ENCODE measurements around the gene CCDC197.

CCDC197 gene

GRCh38 chr14:94045101-94045500, 48.0 kb downstream of the CCDC197 start:
- DNase-seq: no peak

- DNase-seq: no peak
Measured at GRCh38 chr14:94045563-94046345, 48.7 kb downstream of the CCDC197 start.

GRCh38 chr14:94046696-94047250, 49.7 kb downstream of the CCDC197 start:
- DNase-seq: no peak

GRCh38 chr14:94047581-94047980, 50.5 kb downstream of the CCDC197 start:
- no peak for DNase-seq

DNA sequence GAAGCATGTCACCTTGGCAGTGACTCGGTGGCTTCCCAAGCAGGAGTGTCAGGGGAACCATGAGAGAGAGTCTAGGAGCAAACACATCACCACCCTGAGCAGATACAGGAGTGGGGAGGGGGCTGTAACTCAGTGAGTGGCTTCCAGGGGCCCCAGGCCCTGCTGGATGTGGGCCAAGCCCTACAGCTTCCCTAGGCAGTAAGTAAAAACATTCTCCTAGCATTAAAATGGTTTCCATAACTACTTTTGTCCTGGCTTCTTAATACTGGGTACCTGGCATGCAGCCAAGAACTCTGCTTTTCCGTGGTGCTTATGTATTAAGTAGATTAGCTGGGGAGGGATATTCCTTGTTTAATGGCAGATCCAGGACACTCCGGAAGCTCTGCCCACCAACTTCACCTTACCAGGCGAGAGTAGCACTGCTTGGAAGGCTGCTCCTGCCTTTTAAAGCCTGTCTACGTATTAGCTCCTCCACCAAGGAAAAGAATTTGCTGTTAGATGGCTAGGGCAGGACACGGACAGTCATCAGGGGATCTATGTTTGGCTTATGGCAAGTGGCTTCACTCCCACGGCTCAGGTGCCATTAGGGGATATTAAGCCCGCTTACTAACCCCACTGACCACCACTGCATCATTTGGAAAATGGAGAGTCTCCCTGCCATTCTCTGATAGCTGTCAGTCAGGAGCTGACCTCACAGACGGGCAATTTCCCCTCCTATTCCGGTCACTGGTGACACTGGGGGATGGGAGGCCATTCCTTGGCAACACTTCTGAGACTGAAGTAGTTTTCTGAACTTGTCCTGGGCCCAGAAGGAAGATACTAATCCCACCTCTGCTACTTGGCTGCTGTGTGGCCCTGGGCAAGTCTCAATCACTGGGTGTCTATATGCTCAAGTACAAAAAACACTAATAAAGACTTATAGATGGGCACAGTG, 51.9 kb downstream of the CCDC197 start:
- no peak for DNase-seq

- no peak for DNase-seq
Measured at GRCh38 chr14:94049625-94050023, 52.5 kb downstream of the CCDC197 start.

DNA sequence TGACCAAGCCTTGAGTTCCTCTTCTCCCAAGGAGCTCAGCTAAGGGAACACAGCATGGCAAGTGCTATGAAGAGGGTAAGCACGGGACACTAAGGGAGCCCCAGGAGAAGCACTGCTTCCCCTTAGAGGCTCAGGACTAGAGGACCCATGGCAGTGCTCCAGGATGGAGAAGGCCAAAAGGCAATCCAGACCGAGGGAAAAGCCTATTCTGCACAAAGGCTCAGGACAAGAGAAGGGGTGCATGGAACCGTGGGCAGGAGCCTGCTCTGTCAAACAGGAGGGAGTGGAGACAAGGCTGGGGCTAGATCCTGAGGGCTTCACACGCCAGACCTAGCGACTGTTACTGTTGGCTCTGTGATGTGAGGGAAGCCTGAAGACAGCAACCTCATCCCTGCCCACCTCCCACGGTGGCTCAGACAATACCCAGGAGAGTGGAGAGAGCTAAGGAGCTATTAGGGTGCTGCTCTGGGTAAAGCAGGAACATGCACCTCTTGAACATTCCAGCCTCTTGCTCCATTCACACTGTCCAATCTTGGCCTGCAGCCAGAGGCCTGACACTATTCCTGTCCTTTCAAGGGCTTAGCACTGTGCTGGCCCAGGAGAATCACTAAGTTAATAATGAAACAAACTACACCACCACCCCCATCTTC, 53.3 kb downstream of the CCDC197 start:
- DNase-seq: no peak

DNA sequence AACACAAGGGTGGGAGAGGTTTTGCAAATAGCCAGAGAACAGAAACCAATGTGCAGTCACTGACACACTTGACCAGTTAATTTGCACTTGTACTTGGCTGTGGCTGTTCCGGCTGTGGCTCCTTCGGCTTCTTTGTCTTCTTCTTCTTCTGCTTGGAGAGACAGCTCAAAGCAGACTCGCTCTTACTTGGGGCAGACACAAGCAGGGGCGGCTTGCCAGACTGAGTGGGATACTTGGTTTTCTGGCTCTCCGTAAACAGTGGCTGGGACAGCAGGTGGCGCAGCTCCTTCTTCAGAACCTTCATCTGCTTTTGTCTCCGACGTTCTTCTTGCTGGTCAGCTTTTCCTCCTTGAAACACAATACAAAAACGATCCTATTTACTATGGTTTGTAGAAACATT, 54.0 kb downstream of the CCDC197 start:
- no peak for DNase-seq

- no peak for DNase-seq
Measured at GRCh38 chr14:94051779-94052178, 54.7 kb downstream of the CCDC197 start.

DNA sequence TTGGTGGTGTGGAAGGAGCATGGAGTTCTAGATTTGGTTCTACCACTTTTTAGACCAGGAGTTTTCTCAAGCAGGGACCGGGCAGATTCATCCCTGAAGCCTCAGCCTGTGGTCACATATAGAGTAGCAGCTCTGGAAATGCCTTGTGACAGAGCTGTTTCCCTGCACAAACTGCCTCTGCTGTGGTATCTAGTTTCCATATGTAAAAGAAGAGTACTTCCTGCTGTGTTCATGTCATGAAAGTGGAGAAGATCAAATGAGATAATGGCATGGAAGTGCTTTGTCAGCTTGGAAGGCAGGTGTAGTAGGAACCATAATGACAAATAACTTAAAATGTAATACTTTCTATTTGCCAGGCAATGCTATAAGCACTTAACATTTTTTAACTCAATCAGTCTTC, 55.1 kb downstream of the CCDC197 start:
- no peak for DNase-seq

DNA sequence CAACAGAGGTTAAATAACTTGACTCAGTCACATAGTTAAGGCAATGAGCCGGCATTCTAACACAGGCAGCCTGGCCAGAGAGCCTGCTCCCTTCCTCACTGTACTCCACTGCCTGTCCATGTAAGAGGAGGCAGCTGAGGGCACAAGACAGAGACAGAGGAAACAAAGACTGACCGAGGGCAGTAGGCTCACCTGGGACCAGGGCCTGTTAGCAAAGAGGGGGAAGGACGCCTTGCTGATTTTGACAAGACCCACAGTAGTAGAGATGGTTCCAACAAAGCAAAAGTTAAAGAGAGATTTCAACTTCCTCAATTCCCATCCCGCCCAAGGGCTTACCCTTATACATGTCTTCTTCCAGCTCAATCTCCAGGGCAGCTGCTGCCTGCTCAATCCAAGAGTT, 55.6 kb downstream of the CCDC197 start:
- DNase-seq: no peak

GRCh38 chr14:94054401-94054800, 57.3 kb downstream of the CCDC197 start:
- no peak for DNase-seq

- no peak for DNase-seq
Measured at GRCh38 chr14:94054936-94055335, 57.8 kb downstream of the CCDC197 start.

DNA sequence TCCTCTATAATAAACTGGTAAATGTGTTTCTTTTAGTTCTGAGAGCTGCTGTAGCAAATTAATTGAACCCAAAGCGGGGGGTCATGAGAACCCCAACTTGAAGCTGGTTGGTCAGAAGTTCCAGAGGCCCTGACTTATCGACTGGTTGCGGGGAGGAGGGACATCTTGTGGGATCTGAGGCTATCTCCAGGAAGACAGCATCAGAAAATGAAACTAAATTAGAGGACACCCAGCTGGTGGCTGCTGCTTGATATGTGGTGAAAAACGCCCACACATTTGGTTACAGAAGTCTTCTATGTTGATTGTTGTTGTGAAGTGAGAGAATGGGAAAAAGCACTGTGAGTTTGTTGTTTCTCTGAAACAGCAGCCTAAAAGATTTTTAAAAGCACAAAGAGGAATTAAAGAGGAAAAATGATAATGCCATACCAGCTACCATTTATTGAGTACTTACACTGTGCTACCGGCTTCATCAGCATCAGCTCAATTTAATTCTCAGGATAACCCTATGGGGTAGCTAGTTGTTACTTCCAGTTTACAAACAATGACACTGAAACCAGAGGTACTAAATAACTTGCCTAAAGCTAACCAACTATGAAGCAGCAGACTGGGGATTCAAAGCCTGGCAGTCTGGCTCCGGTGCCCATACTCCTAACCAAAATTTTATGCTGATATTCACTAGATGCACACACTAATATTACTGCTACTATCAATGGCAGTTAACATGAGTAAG, 59.6 kb downstream of the CCDC197 start:
- peak; percentile 30 for DNase-seq

GRCh38 chr14:94058128-94058673, 61.1 kb downstream of the CCDC197 start:
- no peak for DNase-seq
